HCT116 (cell line): ENCODE measurements around the gene CTIF. TPM values are rescaled to one million over a fixed set of nuclear protein-coding genes. Genes with fewer than 3 reads are reported as not detected.

Experiments used
- ATAC-seq: fragments of 200-7000 bp; cut with Tn5 transposase; 2 replicates; pipeline ENCODE4 v1.9.1; 2020; ENCODE audit warnings: mild to moderate bottlenecking, moderate library complexity
- BruUV-seq: library from RNA; stranded (reverse); fragments of 400-500 nt; replicated peaks from 2 replicates; lab custom pipeline; 2021; lab: Mats Ljungman, UMichigan
- CTCF ChIA-PET: fragments of 300-600 bp; sonication (Branson Sonifier 250); formaldehyde crosslinking; loops from one replicate; lab custom pipeline; 2021; ENCODE audit warnings: antibody characterized with exemption; lab: Charles Lee
- POLR2A ChIA-PET: fragments of 300-600, 350-600 bp; sonication (Branson Sonifier 250); formaldehyde crosslinking; loops from one replicate; lab custom pipeline; 2021; ENCODE audit warnings: antibody characterized with exemption; lab: Charles Lee
- RAD21 ChIA-PET, 2 experiments: fragments of 300-600 bp; sonication (Branson Sonifier 250); formaldehyde crosslinking; loops; one replicate each; lab custom pipeline; 2023; ENCODE audit warnings: low total read pairs in 2 of 2; ENCODE audit not compliant: uncharacterized antibody in 2 of 2, unreplicated experiment in 2 of 2, low non-redundant PET in 1 of 2; lab: Charles Lee
- DNase-seq: peaks from one replicate; pipeline ENCODE4 v3.0.0-alpha.2; 2010; ENCODE audit warnings: low read depth, low spot score
- H2AFZ ChIP-seq: fragments of 200-600 bp; shearing (Covaris generic), sonication (generic); 2 replicates; pipeline ENCODE4 v1.6.1; 2017; ENCODE audit warnings: low read depth, mixed run types, mixed read lengths, antibody characterized with exemption, low read length; ENCODE audit not compliant: poor library complexity, severe bottlenecking
- H3K27ac ChIP-seq: 2 replicates; pipeline ENCODE4 v1.5.1; 2012; ENCODE audit warnings: low read depth, low read length
- H3K27me3 ChIP-seq: fragments of 200-600 bp; sonication (generic); 2 replicates; pipeline ENCODE4 v1.6.1; 2016; ENCODE audit warnings: mixed run types, low read length, mixed read lengths; ENCODE audit not compliant: insufficient read depth
- H3K36me3 ChIP-seq, 2 experiments: fragments of 200-500 bp in 1 of 2; fragments of 200-600 bp in 1 of 2; sonication (Bioruptor generic) in 1 of 2; sonication (generic) in 1 of 2; 2 replicates each; pipeline versions ENCODE4 v1.5.1 to v1.6.1; 2014 to 2016; ENCODE audit warnings: low read length in 2 of 2, inconsistent platforms in 1 of 2, mixed read lengths in 1 of 2, mixed run types in 1 of 2; ENCODE audit not compliant: insufficient read depth in 2 of 2, control insufficient read depth in 1 of 2
- H3K4me1 ChIP-seq, 2 experiments: fragments of 200-600 bp in 1 of 2; sonication (generic) in 1 of 2; 2 replicates each; pipeline versions ENCODE4 v1.5.1 to v1.6.1; 2012 to 2017; ENCODE audit warnings: low read length in 2 of 2, inconsistent platforms in 1 of 2, mild to moderate bottlenecking in 1 of 2, mixed read lengths in 1 of 2, mixed run types in 1 of 2, moderate library complexity in 1 of 2; ENCODE audit not compliant: insufficient read depth in 2 of 2, control insufficient read depth in 1 of 2
- H3K4me2 ChIP-seq: fragments of 200-600 bp; sonication (generic); 2 replicates; pipeline ENCODE4 v1.6.1; 2017; ENCODE audit warnings: mixed run types, low read length, mixed read lengths
- H3K4me3 ChIP-seq, 2 experiments: fragments of 200-600 bp in 1 of 2; sonication (generic) in 1 of 2; replicated peaks in 1 of 2; 2 replicates each; pipeline ENCODE4 v1.5.1; 2011 to 2016; ENCODE audit warnings: low read length in 2 of 2, control low read depth in 1 of 2, low read depth in 1 of 2, mild to moderate bottlenecking in 1 of 2, mixed read lengths in 1 of 2, mixed run types in 1 of 2
- H3K79me2 ChIP-seq: fragments of 200-600 bp; sonication (generic); 2 replicates; pipeline ENCODE4 v1.6.1; 2017; ENCODE audit warnings: mild to moderate bottlenecking, mixed run types, low read length, moderate library complexity, mixed read lengths; ENCODE audit not compliant: insufficient read depth
- H3K9ac ChIP-seq: fragments of 200-600 bp; sonication (generic); 2 replicates; pipeline ENCODE4 v1.6.1; 2016; ENCODE audit warnings: low read length, mixed read lengths
- H3K9me2 ChIP-seq: fragments of 200-600 bp; sonication (generic), shearing (Covaris generic); 2 replicates; pipeline ENCODE4 v1.6.1; 2017; ENCODE audit warnings: mixed run types, mild to moderate bottlenecking, moderate library complexity; ENCODE audit not compliant: insufficient read depth
- H3K9me3 ChIP-seq, 2 experiments: fragments of 200-500 bp in 1 of 2; fragments of 200-600 bp in 1 of 2; sonication (Bioruptor generic) in 1 of 2; sonication (generic) in 1 of 2; 2 replicates each; pipeline ENCODE4 v1.6.1; 2014 to 2017; ENCODE audit warnings: low read length in 2 of 2, mixed read lengths in 2 of 2, inconsistent platforms in 1 of 2, low read depth in 1 of 2, mild to moderate bottlenecking in 1 of 2, mixed run types in 1 of 2, moderate library complexity in 1 of 2; ENCODE audit not compliant: control insufficient read depth in 1 of 2, insufficient read depth in 1 of 2
- H4K20me1 ChIP-seq: fragments of 200-600 bp; sonication (generic), shearing (Covaris generic); 2 replicates; pipeline ENCODE4 v1.6.1; 2017; ENCODE audit warnings: mixed run types, mild to moderate bottlenecking, moderate library complexity; ENCODE audit not compliant: insufficient read depth
- ATF3 ChIP-seq: IDR thresholded peaks from 2 replicates; pipeline ENCODE4 v1.6.1; 2012
- ELF1 ChIP-seq: IDR thresholded peaks from 2 replicates; pipeline ENCODE4 v1.6.1; 2012; ENCODE audit warnings: low read depth, borderline replicate concordance
- MAX ChIP-seq: IDR thresholded peaks from 2 replicates; pipeline ENCODE4 v1.6.1; 2012
- POLR2AphosphoS5 ChIP-seq: IDR thresholded peaks from 2 replicates; pipeline ENCODE4 v1.6.1; 2011; ENCODE audit warnings: mild to moderate bottlenecking, low read depth, low read length, moderate library complexity
- RAD21 ChIP-seq: IDR thresholded peaks from 2 replicates; pipeline ENCODE4 v1.6.1; 2012; ENCODE audit warnings: low read depth, mild to moderate bottlenecking
- SIN3A ChIP-seq: IDR thresholded peaks from 2 replicates; pipeline ENCODE4 v1.6.1; 2012; ENCODE audit warnings: low read depth
- SP1 ChIP-seq: IDR thresholded peaks from 2 replicates; pipeline ENCODE4 v1.6.1; 2012; ENCODE audit warnings: low read depth
- ZBTB33 ChIP-seq: IDR thresholded peaks from 2 replicates; pipeline ENCODE4 v1.6.1; 2011; ENCODE audit warnings: mild to moderate bottlenecking, low read length, moderate library complexity; ENCODE audit not compliant: insufficient replicate concordance; ENCODE audit errors: extremely low read depth
- ZFX ChIP-seq: fragments of 450-650 bp; IDR thresholded peaks from 2 replicates; pipeline ENCODE4 v1.6.1; 2017
- intact Hi-C: fragments of 100-400 bp; cut with micrococcal nuclease; formaldehyde crosslinking; loops from 2 replicates; pipeline ENCODE4 v1.10.0; 2022
- total RNA-seq: library from RNA; stranded (reverse); gene quantifications from one replicate; pipeline ENCODE4 v1.2.1, GENCODE V29; 2021; ENCODE audit not compliant: unreplicated experiment

CTIF gene
- total RNA-seq, 1 experiment from 2014 or later = 19.7 TPM

GRCh38 chr18:48655508-48655907 lies 116.7 kb downstream of the CTIF start:
- Histone ChIP-seq H3K9me3 (no peaks in the 10 kb centered on the region), H3K27ac (no peak overlapping the region), H3K4me2 (no peak overlapping the region), H3K27me3 (no peaks in the 10 kb centered on the region), H3K79me2 (no peaks in the 10 kb centered on the region), H3K36me3 (no peaks in the 10 kb centered on the region), H3K9me2 (no peaks in the 10 kb centered on the region), H2AFZ (no peak overlapping the region), H4K20me1 (no peaks in the 10 kb centered on the region), H3K4me1 (peaks cover under 1% of the 10 kb centered on the region in 2 experiments; a peak in 2 of 4 replicates), H3K4me3 (no peak overlapping the region), H3K9ac (no peak overlapping the region)
- no peak for ATAC-seq
- no peak for TF ChIP-seq ELF1
- no peak for TF ChIP-seq RAD21
- no peak for TF ChIP-seq POLR2AphosphoS5
- no peak for TF ChIP-seq MAX
- TF ChIP-seq ZFX = no peak
- TF ChIP-seq SIN3A = no peak
- no peak for TF ChIP-seq ZBTB33
- no peak for TF ChIP-seq ATF3
- no peak for TF ChIP-seq SP1
- ChIA-PET CTCF (no interaction called here), POLR2A (no interaction called here), RAD21 (no interaction called here)
- no TSS peak for BruUV-seq
- intact Hi-C loops = no loop called here
- DNase-seq = no peak
